Stimulated activated CD8-positive, alpha-beta memory T cell treated with anti-CD3 and anti-CD28 coated beads, Interleukin-7, amount 100 ng/mL, for 1 hour (primary cell): Measurements from ENCODE around the gene SUSD3.
"Not testable (repeated sequence)": the region's sequence is repeated elsewhere in the genome, so short reads cannot be mapped to it uniquely, and the experiment has no call there.

ENCODE experiments used
- DNase-seq, 2 donors: peaks; one replicate each; pipeline ENCODE4 v3.0.0-alpha.2; 2020; ENCODE audit warnings: low read depth in 2 of 2

The SUSD3 gene

DNA sequence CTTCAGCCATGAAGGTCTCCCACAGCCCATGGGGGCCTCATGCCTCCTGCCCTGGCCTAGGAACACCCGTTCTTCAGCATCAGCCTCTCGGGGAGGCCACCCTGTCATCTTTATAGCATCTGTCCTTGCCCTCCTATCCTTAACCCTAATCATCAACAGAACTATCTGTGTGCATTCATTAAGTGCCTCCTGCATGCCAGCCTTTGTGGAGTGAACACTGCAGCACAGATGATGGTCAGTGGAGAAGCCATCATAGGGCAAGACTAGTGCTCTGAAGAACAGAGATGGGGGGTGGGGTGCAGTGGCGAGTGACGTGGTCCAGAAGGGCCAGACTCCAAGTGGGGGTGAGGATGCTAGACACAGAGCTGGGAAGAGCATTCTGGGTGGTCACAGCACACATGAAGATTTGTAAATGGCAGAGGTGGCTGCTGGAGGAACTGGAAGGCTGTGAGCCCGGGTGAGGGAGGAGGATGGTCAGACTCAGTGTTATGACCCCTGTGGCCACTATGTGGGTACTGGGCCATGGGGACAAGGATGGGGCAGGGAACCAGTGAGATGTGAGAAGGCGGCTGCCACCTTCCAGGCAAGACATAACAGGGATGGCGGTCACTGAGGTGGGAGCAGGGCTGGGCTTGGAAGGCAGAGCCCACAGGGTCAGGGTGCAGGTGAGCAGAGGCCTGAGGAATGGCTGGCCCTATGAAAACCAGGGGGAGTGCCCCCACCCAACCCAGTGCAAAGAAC lies 33.9 kb downstream of the SUSD3 start:
- no peak for DNase-seq

DNA sequence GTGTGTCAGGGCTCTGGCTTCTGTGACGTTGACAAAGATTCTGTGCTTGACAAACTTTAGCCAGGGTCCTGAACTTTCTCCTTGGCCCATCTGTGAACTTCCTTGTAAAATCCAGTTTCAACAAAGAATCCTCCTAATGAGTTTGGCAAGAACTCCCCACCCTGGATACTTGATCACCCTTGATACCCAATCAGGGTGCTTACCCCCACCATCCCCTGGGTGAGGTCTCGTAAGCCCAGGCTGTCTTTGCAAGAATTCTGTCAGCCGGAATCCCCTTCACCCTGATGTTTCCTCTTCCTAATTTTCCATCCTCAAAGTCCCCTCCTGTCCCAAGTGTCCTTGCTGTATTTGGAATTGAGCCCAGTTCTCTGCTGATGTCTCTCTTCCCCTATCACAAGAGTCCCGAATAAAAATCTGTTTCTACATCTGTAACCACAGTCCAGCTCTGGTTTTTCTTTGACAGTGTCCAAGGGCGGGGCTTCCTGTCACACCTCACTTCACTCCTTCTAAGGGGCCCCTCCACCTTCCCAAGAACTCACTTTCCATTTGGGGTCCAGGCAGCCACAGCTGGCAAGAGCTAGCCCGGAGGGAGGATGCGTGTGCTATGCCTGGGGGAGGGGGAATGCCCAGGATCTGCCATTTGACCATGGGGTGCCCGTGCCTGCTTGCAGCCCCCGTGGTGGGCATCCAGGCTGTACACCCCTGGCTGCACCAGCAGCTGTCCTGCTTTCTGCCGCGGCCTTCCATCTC lies 34.8 kb downstream of the SUSD3 start:
- DNase-seq = no peak

DNA sequence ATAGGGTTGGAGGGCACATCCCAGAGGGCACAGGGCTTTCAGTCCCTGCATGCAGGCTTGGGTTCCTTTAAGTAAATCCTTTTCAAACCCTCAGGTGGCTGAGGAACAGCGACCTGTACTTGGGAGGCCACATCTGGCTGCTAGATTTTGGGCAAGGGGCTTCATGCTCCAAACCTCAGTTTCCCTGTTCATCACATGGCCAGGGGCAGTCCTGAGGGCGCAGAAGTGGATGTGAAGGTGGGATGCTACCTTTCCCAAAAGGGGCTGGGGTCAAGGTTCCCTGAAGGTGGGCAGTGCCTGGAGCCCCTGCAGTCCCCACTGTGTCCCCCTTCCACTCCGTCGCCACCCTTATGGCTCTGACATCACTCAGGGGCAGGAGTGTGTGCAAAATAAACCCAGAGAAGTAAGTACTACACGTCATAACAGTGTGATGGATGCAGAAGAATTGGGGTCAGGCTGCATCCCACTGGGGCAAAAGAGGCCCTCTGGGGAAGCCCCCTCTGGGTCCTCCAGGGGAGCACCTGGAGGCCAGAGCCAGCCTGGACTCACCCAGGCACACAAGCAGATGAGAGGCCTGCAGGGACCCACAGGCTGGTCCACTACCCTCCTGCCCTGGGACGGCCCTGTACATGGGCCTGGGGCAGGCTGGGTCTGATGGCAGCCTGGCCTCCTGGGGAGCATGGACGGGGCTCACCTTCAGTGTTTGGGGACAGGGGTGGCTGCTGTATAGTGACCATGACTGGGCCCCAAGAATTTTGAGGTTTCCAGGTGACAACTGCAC lies 35.6 kb downstream of the SUSD3 start:
- no peak for DNase-seq

DNA sequence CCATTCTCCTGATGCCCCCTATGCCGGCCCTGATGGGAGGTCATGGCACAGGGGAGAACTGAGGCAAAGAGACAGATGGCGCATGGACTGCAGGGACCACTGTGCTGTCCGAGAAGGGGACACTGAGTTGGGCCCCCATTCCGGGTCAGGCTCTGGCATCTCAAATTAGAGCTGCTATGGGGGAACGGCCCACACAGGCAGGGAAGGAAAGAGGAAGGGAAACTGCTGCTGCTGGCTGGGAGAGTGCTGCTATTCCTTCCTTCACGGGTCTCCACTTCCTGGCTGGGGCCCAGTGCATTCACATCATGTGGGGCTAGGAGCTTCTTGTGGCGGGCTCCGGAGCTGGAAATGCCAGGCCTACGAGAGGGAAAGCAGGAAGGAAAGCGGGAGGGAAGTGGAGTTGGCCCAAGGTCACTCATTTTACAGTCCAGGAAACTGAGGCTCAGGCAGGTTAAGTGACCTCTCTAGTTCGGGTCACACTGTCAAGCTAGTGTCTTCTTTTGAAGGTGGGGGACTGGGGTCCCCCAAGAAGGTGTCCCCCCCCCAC lies 36.2 kb downstream of the SUSD3 start:
- no peak for DNase-seq

DNA sequence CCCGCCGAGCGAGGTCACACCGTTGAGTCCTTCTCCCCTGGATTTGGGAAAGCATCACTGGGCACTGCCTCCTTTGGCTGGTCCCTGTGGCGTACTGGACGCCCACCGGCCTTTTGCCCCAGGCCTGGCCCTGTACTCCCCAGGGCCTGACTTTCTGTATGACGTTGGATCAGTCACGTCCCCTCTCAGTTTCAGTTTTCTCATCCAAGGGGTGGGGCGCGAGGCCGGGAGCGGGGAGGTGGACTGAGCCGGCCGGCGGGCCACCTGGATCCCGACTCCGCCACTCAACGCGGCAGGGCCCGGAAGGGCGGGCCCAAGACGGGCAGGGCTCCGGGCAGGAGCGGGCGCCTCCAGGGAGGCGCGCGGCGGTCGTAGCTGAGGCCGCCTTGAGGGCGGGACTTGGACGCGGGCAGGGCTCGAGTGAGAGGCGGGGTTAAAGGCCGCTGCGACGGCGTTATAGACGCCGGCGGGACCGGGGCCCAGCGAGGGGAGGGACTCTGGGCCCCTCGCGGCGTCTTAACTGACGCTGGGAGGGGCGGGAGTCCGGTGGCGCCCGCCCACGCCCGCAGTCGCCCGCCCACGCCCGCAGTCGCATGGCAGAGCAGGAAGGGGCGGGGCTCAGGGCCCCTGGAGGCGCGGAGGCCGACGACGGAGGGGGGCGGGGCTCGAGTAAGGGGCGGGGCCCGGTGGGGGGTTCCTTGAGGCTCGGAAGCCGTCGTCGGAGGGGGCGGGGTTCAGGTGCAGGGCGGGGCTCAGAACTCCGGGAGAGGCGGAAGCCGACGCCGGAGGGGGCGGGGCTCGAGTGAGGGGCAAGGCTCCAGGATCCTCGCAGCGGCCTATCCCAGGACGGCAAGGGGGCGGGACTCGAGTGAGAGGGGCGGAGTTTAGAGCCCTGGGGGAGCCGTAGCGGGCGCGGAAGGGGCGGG lies 37.0 kb downstream of the SUSD3 start:
- DNase-seq = peak; percentile 100

DNA sequence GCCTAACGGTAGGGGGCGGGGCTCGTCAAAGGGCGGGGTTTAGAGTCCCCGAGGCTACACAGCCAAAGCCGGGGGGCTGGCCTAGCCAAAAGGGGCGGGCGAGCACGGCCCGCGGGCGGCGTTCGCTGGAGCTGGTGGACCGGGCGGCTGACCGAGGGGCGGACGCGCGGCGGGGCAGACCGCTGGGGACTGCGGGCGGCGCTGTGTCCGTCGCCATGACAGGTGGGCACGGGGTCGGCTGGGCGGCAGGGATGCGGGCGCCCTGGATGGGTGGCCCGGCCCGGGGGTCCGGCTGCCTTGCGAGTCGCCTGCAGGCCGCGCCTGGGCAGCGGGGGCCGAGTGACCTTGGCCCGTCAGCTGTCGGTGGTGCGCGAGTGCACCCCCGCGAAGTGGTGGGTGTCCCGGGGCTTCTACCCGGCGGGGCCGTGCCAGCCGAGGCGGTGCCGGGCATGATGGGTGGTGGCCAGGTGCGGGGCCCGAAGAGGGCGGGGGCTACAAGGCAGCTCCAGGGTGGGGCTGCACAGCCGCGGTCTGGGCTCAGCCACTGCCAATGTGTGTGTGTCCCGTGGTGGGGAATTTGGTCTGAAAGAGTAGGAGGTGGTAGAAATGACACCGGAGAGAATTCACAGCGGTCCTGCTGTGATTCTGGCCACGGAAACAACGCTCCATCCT lies 37.8 kb downstream of the SUSD3 start, which contains the start of gene CARD19:
CARD19 (plus strand) TSS at position 87 of the 672 bp plus-strand sequence; CDS start at position 216, 129 bp downstream.
- no peak for DNase-seq

DNA sequence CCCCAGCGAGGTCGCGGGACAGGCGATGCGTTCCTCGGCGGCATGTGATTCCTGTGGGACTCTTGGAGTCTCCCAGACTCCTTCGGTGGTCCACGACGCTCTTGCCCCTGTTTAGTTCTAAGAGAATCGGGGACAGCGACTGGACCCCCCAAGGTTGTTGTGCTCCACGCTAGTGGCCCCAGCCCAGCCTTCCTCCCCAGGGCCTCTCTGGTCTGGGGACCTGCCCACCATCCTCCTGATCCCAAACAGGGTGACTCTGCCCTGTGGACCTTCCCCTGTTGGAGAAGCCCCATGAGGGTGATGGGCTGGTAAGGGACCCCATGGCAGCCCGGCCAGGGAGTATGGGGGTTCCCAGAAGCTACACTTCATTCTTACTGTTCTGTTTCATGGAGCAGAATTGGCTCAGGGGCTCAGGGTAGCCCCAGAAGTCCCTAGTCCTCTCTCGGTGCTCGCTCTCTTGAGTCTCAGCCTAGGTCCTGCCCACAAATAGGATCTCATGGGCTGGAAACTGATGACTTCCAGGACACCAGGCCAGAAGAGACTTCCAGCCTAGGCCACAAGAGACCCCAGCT lies 38.4 kb downstream of the SUSD3 start:
- DNase-seq = no peak

DNA sequence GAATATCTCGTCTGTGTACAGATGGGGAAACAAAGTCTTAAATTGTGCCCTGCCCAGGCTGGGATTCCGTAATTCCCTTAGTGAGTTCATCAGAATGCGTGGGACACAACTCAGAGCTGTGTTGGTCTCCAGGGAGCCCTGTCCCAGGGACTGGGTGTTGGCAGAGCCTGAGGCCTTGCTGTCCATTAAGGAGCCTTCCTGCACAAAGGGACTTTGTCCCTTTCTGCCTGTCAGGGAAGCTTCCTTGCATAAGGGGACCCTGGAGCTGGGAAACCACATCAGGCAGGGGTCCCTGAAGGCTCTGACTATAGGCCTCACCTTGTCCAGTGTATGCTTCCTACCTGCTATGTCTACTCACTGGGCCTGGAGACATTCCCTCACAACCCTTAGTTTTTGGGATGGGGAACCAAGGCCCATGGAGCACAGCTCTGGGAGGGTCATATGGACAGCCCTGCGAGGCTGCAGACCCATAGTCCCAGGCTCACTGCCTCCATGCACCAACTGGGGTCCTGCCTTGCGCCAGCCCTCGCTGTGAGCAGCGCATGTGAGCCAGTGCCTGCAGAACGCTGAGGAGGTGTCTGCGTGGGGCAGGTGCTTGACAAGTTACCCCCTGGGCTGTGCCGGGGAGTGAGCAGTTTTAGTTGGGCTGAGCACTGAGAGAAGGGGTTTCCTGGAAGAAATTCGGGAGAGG lies 39.2 kb downstream of the SUSD3 start:
- no peak for DNase-seq

DNA sequence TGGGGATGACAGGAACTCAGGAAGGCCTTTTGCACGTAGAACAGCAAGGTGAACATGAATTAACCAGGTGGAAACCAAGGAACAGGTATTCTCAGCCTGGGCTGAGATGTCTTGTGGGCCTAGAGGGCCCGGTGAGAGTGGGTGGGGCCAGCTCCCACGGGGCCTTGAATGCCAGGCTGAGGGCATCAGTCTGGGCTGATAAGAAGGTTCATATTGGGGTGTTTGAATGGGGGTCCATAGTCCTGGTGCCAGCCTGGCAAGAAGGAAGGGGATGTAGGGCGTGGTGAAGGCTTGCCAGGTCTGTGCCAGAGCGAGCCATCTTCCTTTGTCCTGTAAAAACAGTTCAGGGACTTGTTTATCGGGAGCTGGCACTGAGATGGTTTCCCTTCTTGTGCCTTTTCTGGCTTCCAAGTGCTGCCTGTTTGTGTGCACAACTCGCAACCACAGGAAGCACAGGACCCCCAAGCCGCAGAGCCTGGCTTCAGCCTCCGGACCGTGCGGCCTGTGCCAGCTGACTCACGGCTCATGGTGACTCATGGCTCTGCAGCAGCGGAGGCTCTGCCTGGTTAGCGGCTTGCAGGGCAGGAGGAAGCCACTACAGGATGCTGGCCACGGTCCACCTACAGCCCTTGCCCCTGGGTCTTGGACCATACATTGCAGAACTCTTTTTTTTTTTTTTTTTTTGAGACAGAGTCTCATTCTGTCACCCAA lies 39.9 kb downstream of the SUSD3 start:
- DNase-seq = peak; percentile 39 to 42

DNA sequence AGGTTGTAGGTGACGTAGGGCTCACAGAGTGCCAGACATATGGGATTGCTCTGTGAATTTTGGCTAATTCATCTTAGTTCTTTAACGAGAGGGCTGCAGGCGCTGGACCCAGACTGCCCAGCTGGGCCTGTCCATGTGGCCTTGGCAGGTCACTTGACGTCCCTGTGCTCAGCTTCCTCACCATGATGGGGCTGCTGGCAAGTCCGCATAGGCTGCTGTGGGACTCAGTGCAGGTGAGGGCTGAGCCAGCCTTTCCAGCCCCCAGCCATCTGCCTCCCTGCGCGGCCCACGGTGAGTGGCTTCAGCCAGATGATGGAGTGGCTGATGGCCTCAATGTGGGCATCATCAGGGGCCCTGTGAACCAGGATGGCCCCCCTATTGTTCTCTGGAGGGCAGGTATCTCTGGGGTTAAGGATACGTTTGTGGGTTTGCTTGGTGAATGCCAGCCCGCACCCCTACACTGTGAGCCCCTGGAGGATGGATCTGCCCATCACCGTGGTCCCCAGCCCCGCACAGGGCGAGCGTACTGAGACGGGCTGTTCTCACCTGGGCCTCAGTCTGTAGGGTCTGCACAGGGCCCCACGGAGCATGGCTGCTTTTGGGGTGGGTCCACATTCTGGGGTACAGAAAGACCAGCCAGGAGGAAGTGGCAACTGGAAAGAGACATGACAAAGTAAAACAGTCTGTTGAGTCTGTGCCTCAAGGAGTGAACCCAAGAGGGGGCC lies 41.2 kb downstream of the SUSD3 start:
- no peak for DNase-seq

DNA sequence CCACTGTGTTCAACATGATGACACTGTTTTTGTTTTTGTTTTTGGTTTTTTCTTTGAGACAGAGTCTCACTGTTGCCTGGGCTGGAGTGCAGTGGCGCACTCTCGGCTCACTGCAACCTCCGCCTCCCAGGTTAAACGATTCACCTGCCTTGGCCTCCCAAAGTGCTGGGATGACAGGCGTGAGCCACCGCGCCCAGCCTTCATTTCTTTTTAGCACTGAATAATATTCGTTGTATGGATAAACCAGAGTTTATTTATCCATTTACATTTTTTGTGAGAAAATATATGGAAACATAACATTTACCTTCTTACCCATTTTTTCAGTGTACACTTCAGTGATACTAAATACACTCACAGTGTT lies 41.8 kb downstream of the SUSD3 start:
- no peak for DNase-seq

DNA sequence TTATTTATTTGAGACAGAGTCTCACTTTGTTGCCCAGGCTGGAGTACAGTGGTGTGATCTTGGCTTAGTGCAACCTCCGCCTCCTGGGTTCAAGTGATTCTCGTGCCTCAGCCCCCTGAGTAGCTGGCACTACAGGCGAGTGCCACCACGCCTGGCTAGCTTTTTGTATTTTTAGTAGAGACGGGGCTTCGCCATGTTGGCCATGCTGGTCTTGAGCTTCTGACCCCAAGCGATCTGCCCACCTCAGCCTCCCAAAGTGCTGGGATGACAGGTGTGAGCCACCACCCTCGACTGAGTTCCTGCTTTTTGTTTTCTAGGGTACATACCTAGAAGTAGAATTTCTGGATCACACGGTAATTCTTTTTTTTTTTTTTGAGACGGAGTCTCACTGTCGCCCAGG lies 42.6 kb downstream of the SUSD3 start:
- DNase-seq = not testable (repeated sequence)

DNA sequence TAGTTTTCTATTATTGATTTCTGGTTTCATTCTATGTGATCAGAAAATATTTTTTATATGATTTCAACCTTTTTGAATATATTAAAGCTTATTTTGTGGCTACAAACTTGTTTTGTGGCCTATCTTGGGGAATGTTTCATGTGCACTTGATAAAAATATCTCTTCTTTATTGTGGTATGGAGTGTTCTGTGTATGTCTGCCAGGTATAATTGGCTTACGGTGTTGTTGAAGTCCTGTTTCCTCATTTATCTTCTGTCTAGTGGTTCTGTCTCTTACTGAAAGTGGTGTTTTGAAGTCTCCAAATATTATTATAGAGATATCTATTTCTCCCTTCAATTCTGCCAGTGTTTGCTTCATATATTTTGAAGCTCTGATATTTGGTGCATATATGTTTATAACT lies 47.1 kb downstream of the SUSD3 start:
- no peak for DNase-seq

DNA sequence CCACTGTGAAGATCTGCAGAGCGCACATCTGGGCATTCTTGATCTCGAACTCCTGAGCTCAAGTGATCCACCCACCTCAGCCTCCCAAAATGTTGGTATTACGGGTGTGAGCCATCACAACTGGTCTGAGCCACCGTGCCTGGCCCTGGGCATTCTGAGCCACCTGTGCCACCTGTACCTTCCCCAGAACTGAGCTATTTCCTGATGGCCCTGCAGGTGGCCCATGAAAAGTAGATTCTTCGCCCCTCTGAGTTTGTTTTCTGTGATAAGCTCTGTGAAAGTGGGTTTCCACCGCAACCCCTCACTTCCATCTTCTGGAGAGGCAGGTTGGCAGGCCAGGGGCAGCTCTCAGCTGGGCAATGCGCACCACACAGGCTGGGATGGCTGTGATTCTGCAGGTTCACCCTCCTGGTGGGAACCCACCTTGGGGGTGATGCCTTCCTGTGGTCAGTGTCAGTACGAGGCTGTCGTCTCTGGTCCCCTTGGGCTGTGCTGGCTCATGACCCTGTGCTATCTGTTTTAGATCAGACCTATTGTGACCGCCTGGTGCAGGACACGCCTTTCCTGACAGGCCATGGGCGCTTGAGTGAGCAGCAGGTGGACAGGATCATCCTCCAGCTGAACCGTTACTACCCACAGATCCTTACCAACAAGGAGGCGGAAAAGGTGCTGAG lies 48.8 kb downstream of the SUSD3 start:
- DNase-seq = no peak

DNA sequence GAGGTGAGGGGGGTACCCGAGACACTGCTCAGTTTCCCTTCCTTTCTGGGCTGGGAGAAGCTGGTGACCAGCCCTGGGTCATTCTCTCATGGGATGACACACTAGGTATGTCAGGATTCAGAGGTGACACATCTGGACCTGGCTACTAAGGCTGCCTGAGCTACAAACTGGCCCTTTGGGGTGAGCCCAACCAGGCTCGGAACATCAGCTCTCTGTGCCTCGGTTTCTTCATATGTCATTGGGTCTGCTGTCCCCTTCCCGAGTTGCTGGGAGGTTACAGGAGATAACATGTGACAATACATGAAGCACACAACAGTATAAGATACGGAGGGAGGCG lies 49.3 kb downstream of the SUSD3 start:
- DNase-seq = no peak

DNA sequence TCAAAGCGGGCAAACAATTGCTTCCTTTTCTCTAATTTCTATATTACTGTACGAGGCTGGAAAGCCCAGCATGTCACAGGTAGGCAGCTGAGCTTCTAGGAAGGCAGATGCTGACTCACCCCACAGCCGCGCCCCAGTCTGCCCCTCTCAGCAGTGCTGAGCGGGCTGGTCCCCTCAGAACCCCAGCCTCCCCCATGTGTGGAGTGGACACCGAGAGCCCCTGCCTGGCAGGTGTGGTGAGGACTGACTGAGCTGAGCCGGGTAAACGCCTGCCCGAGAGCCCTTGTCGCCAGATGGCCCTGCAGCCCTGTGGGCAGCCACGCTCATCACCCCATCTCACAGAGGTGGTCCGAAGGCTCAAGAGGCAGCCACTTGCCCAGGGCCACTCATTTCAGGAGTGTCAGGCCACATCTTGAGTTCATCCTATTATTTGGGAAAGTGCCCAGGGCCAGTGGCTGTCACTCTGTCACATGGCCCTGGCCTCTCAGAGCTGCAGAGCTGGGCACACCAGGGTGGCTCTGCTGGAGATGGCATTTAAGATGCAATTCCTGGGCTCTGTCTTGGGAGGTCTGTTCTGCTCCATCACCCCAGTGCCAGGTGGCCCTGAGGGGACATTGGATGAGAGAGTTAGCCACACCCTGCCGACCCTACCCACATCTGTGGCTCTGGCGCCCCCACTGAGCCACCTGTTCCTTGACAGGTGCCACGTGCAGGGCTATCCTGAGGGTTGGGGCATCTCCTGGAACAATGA lies 50.0 kb downstream of the SUSD3 start:
- no peak for DNase-seq

DNA sequence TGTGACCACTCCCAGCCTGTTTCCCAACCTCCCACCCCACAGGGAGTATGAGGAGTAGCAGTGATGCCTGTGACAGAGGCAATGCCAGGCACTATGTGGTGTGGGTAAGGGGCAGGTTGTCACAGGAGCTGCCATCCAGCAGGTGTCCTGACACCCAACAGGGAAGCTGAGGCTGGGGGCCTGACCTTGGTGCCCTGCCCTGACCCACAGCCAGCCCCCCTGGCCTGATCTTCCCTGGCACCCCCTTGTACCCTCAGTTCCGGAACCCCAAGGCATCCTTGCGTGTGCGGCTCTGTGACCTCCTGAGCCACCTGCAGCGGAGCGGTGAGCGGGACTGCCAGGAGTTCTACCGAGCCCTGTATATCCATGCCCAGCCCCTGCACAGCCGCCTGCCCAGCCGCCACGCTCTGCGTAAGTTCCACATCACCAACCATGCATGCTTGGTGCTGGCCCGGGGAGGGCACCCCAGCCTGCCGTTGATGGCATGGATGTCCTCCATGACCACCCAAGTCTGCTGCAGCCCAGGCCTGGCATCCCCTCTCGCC lies 51.9 kb downstream of the SUSD3 start:
- no peak for DNase-seq
